ENCODE results near the gene BTN3A1.
A peak's percentile ranks its signal among the peaks of the same experiment; 100 is the strongest.
"Not testable (repeated sequence)": the region's sequence is repeated elsewhere in the genome, so short reads cannot be mapped to it uniquely, and the experiment has no call there.

The BTN3A1 gene

GRCh38 chr6:26416288-26416687 is 14.2 kb downstream of the BTN3A1 start:
- TF ChIP-seq EZH2phosphoT487 (IDR thresholded peaks at IDR 0.05; ENCODE audit: low read depth): no peak
- TF ChIP-seq CTCF (IDR thresholded peaks at IDR 0.05; ENCODE audit: low read depth, low read length): no peak
- Histone ChIP-seq H4K20me1 (ENCODE audit: insufficient read depth, low read length) (no peaks in the 10 kb centered on the region), H3K27me3 (ENCODE audit: low read depth, low read length) (no peaks in the 10 kb centered on the region), H2AFZ (ENCODE audit: low read depth, low read length) (no peak overlapping the region), H3K4me2 (ENCODE audit: low read length) (no peak overlapping the region), H3K9ac (ENCODE audit: low read length) (no peak overlapping the region), H3K4me3 (ENCODE audit: low read length) (no peak overlapping the region), H3K36me3 (replicated peaks; ENCODE audit: low read depth, low read length) (no peaks in the 10 kb centered on the region), H3K4me1 (ENCODE audit: low read length) (peaks cover 5% of the 10 kb centered on the region), H3K9me3 (ENCODE audit: insufficient read depth, low read length) (peaks cover 6% of the 10 kb centered on the region; the same call in 1 of the 2 replicates), H3K79me2 (ENCODE audit: low read length) (no peaks in the 10 kb centered on the region), H3K27ac (ENCODE audit: low read length) (no peak overlapping the region)

GRCh38 chr6:26418077-26418476 is 16.0 kb downstream of the BTN3A1 start:
- H3K4me1 ChIP-seq (ENCODE audit: low read length); H3K27me3 ChIP-seq (ENCODE audit: low read depth, low read length); H3K9ac ChIP-seq (ENCODE audit: low read length); H4K20me1 ChIP-seq (ENCODE audit: insufficient read depth, low read length); H3K4me2 ChIP-seq (ENCODE audit: low read length); H3K27ac ChIP-seq (ENCODE audit: low read length); H3K79me2 ChIP-seq (ENCODE audit: low read length); H3K9me3 ChIP-seq (ENCODE audit: insufficient read depth, low read length); H3K4me3 ChIP-seq (ENCODE audit: low read length); H3K36me3 ChIP-seq (replicated peaks; ENCODE audit: low read depth, low read length); H2AFZ ChIP-seq (ENCODE audit: low read depth, low read length): not testable (repeated sequence)

DNA sequence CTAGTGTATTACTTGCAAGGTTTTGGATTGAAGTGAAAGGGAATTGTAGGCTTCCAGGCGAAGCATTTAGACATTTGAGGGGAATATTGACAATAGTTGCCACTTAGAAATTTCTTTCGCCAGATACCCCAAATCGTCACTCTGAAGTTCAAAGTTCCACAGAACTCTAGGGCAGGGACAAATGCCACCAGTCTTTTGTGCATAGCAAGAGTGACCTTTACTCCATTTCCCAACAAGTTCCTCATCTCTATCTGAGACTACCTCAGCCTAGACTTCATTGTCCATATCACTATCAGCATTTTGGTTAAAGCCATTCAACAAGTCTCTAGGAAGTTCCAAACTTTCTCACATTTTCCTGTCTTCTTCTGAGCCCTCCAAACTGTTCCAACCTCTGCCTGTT is 16.7 kb downstream of the BTN3A1 start:
- not testable (repeated sequence) for H3K36me3 ChIP-seq (replicated peaks; ENCODE audit: low read depth, low read length); H4K20me1 ChIP-seq (ENCODE audit: insufficient read depth, low read length); H3K9ac ChIP-seq (ENCODE audit: low read length); H3K79me2 ChIP-seq (ENCODE audit: low read length); H2AFZ ChIP-seq (ENCODE audit: low read depth, low read length); H3K9me3 ChIP-seq (ENCODE audit: insufficient read depth, low read length); H3K27ac ChIP-seq (ENCODE audit: low read length); H3K27me3 ChIP-seq (ENCODE audit: low read depth, low read length); H3K4me3 ChIP-seq (ENCODE audit: low read length); H3K4me2 ChIP-seq (ENCODE audit: low read length); H3K4me1 ChIP-seq (ENCODE audit: low read length)

GRCh38 chr6:26420688-26421171 is 18.7 kb downstream of the BTN3A1 start:
- Histone ChIP-seq H3K79me2 (ENCODE audit: low read length) (no peaks in the 10 kb centered on the region), H3K4me1 (ENCODE audit: low read length) (peaks cover 5% of the 10 kb centered on the region), H3K4me2 (ENCODE audit: low read length) (peak overlapping the region; percentile 78), H3K4me3 (ENCODE audit: low read length) (peak overlapping the region; percentile 93), H3K27me3 (ENCODE audit: low read depth, low read length) (no peaks in the 10 kb centered on the region), H3K27ac (ENCODE audit: low read length) (no peak overlapping the region), H3K9me3 (ENCODE audit: insufficient read depth, low read length) (peaks cover 6% of the 10 kb centered on the region; the same call in 1 of the 2 replicates), H3K36me3 (replicated peaks; ENCODE audit: low read depth, low read length) (no peaks in the 10 kb centered on the region), H2AFZ (ENCODE audit: low read depth, low read length) (peak overlapping the region; percentile 99), H3K9ac (ENCODE audit: low read length) (peak overlapping the region; percentile 82), H4K20me1 (ENCODE audit: insufficient read depth, low read length) (no peaks in the 10 kb centered on the region)
- no peak for TF ChIP-seq EZH2phosphoT487 (IDR thresholded peaks at IDR 0.05; ENCODE audit: low read depth)
- peak; percentile 46 for TF ChIP-seq CTCF (IDR thresholded peaks at IDR 0.05; ENCODE audit: low read depth, low read length)

GRCh38 chr6:26421259-26422144 is 19.4 kb downstream of the BTN3A1 start:
- Histone ChIP-seq H3K4me1 (ENCODE audit: low read length) (peaks cover 5% of the 10 kb centered on the region), H3K4me3 (ENCODE audit: low read length) (peak overlapping the region; percentile 93), H3K27ac (ENCODE audit: low read length) (peak overlapping the region; percentile 15; the same call in 1 of the 2 replicates), H3K27me3 (ENCODE audit: low read depth, low read length) (no peaks in the 10 kb centered on the region), H2AFZ (ENCODE audit: low read depth, low read length) (peak overlapping the region; percentile 99), H3K9ac (ENCODE audit: low read length) (peak overlapping the region; percentile 82), H3K36me3 (replicated peaks; ENCODE audit: low read depth, low read length) (no peaks in the 10 kb centered on the region), H3K4me2 (ENCODE audit: low read length) (peak overlapping the region; percentile 78), H3K79me2 (ENCODE audit: low read length) (no peaks in the 10 kb centered on the region), H4K20me1 (ENCODE audit: insufficient read depth, low read length) (no peaks in the 10 kb centered on the region), H3K9me3 (ENCODE audit: insufficient read depth, low read length) (peaks cover 6% of the 10 kb centered on the region; the same call in 1 of the 2 replicates)
- TF ChIP-seq CTCF (IDR thresholded peaks at IDR 0.05; ENCODE audit: low read depth, low read length) (no peak), EZH2phosphoT487 (IDR thresholded peaks at IDR 0.05; ENCODE audit: low read depth) (no peak)
